GM23338 (cell line): ENCODE measurements around the gene BNIP3. TPM values are rescaled to one million over a fixed set of nuclear protein-coding genes. Genes with fewer than 3 reads are reported as not detected.
A peak's percentile ranks its signal among the peaks of the same experiment; 100 is the strongest.

ENCODE experiments used
- ATAC-seq: fragments of 200-7000 bp; cut with Tn5 transposase; 3 replicates; pipeline ENCODE4 v1.9.1; 2020
- DNase-seq: peaks from one replicate; pipeline ENCODE4 v3.0.0-alpha.2; 2015; ENCODE audit warnings: low spot score
- H2AFZ ChIP-seq: fragments of 200-600 bp; sonication (generic); 2 replicates; pipeline ENCODE4 v1.8.0; 2016; ENCODE audit warnings: antibody characterized with exemption, mild to moderate bottlenecking, moderate library complexity
- H3F3A ChIP-seq: fragments of 200-600 bp; sonication (generic); replicated peaks from 2 replicates; pipeline ENCODE4 v1.8.0; 2017; ENCODE audit warnings: antibody characterized with exemption, mixed run types, low read depth
- H3K27ac ChIP-seq: fragments of 200-600 bp; sonication (generic); 2 replicates; pipeline ENCODE4 v1.6.1; 2016; ENCODE audit warnings: low read depth
- H3K27me3 ChIP-seq: fragments of 200-600 bp; sonication (generic); 2 replicates; pipeline ENCODE4 v1.8.0; 2016; ENCODE audit warnings: mild to moderate bottlenecking, mixed run types, moderate library complexity; ENCODE audit not compliant: insufficient read depth
- H3K36me3 ChIP-seq: fragments of 200-600 bp; sonication (generic); 2 replicates; pipeline ENCODE4 v1.8.0; 2016; ENCODE audit warnings: mild to moderate bottlenecking; ENCODE audit not compliant: insufficient read depth
- H3K4me1 ChIP-seq: fragments of 200-600 bp; sonication (generic); 2 replicates; pipeline ENCODE4 v1.8.0; 2016; ENCODE audit warnings: mild to moderate bottlenecking, moderate library complexity; ENCODE audit not compliant: insufficient read depth
- H3K4me2 ChIP-seq: fragments of 200-600 bp; sonication (generic); 2 replicates; pipeline ENCODE4 v1.7.1; 2017; ENCODE audit warnings: mixed run types
- H3K4me3 ChIP-seq: fragments of 200-600 bp; sonication (generic); 2 replicates; pipeline ENCODE4 v1.6.1; 2016; ENCODE audit warnings: mixed run types
- H3K79me2 ChIP-seq: fragments of 200-600 bp; sonication (generic); replicated peaks from 2 replicates; pipeline ENCODE4 v1.8.0; 2017; ENCODE audit warnings: mild to moderate bottlenecking; ENCODE audit not compliant: insufficient read depth
- H3K9me2 ChIP-seq: fragments of 200-600 bp; sonication (generic); 2 replicates; pipeline ENCODE4 v1.8.0; 2017; ENCODE audit not compliant: insufficient read depth
- H4K20me1 ChIP-seq: fragments of 200-600 bp; sonication (generic); replicated peaks from 2 replicates; pipeline ENCODE4 v1.8.0; 2017; ENCODE audit warnings: mild to moderate bottlenecking; ENCODE audit not compliant: insufficient read depth
- H3K27ac Mint-ChIP-seq: 2 replicates; pipeline ENCODE4 v1.8.0; 2020; ENCODE audit warnings: inconsistent platforms, mild to moderate bottlenecking, moderate library complexity, mixed read lengths
- H3K27me3 Mint-ChIP-seq: 3 replicates; pipeline ENCODE4 v1.8.0; 2022; ENCODE audit warnings: low read depth, mild to moderate bottlenecking, moderate library complexity, mixed read lengths, inconsistent platforms; ENCODE audit not compliant: insufficient read depth, poor library complexity
- H3K36me3 Mint-ChIP-seq: 3 replicates; pipeline ENCODE4 v1.8.0; 2021; ENCODE audit warnings: low read depth, mild to moderate bottlenecking, inconsistent platforms, moderate library complexity, mixed read lengths
- H3K4me1 Mint-ChIP-seq: 3 replicates; pipeline ENCODE4 v1.8.0; 2020; ENCODE audit warnings: mild to moderate bottlenecking, inconsistent platforms, mixed read lengths
- H3K4me3 Mint-ChIP-seq: 3 replicates; pipeline ENCODE4 v1.8.0; 2021; ENCODE audit warnings: moderate library complexity, mild to moderate bottlenecking, inconsistent platforms, mixed read lengths
- H3K9me3 Mint-ChIP-seq: 3 replicates; pipeline ENCODE4 v1.8.0; 2020; ENCODE audit warnings: moderate library complexity, mild to moderate bottlenecking, inconsistent platforms, mixed read lengths
- ETS1 ChIP-seq: IDR thresholded peaks from 2 replicates; pipeline ENCODE4 v1.6.1; 2016; ENCODE audit warnings: antibody characterized with exemption
- EZH2phosphoT487 ChIP-seq: fragments of 200-600 bp; sonication (generic); IDR thresholded peaks from one replicate; pipeline ENCODE4 v1.8.1; 2018; ENCODE audit warnings: antibody characterized with exemption; ENCODE audit not compliant: unreplicated experiment
- JUNB ChIP-seq: IDR thresholded peaks from one replicate; pipeline ENCODE4 v1.6.1; 2016; ENCODE audit warnings: antibody characterized with exemption; ENCODE audit not compliant: unreplicated experiment
- NANOG ChIP-seq: IDR thresholded peaks from 2 replicates; pipeline ENCODE4 v1.6.1; 2016; ENCODE audit warnings: antibody characterized with exemption, borderline replicate concordance
- POLR2AphosphoS5 ChIP-seq: IDR thresholded peaks from 2 replicates; pipeline ENCODE4 v1.6.1; 2016; ENCODE audit warnings: antibody characterized with exemption, low read depth
- REST ChIP-seq: IDR thresholded peaks from one replicate; pipeline ENCODE4 v1.6.1; 2018; ENCODE audit warnings: antibody characterized with exemption; ENCODE audit not compliant: unreplicated experiment
- ZNF114 ChIP-seq: fragments of 250-450 bp; sonication (Bioruptor Pico); IDR thresholded peaks from 2 replicates; pipeline ENCODE4 v1.5.0; 2020; ENCODE audit warnings: mild to moderate bottlenecking, moderate library complexity
- polyA plus RNA-seq: library from polyadenylated mRNA; unstranded; fragments of >200 nt; fragmentation: Nextera tagmentation; extraction: Ambion mirVana; gene quantifications from 2 replicates; pipeline ENCODE4 v1.2.1, GENCODE V29; 2016
- total RNA-seq: library from RNA; depleted of rRNA; stranded (reverse); fragments of >200 nt; shearing (Covaris generic); gene quantifications from 2 replicates; pipeline ENCODE4 v1.2.3, GENCODE V29; 2014
- TF ChIP-seq, protein P1 (sequence below), 2 experiments: fragments of 200-600 bp in 1 of 2; sonication (generic) in 1 of 2; conservative IDR thresholded peaks; 2 replicates each; pipeline versions ENCODE4 v1.5.1 to v1.6.1; 2016 to 2017; ENCODE audit warnings: antibody characterized with exemption in 2 of 2, low read depth in 2 of 2, mild to moderate bottlenecking in 2 of 2, moderate library complexity in 1 of 2
- TF ChIP-seq, protein P2 (sequence below): fragments of 250-450 bp; sonication (Bioruptor Pico); IDR thresholded peaks from 2 replicates; pipeline ENCODE4 v1.5.0; 2020; ENCODE audit warnings: mild to moderate bottlenecking, moderate library complexity

The BNIP3 gene
- total and polyA plus RNA-seq, 2 experiments from 2014 or later, result 46.3 to 75.0 TPM

DNA sequence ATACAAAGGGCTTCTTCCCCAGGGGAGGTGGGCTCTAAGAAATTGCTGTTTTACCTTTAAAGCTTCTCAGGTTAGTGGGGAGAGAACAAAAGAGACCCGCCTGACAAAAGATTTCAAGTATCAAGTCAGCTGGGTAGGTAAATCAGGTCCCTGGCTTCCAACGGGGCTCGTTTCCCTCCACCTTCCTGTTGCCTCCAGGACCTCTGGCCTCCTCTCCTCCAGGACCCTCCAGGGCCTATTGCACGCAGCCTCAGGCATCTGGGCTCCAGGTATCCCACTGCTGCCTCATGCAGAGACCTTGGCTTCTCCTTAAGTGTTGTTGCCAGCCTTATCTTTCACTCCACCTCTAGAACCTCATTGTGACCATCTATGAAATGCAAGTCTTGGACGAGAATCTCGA, 2.9 kb downstream of the BNIP3 start:
- peaks cover 45% of the 10 kb centered on the region for H3K79me2 ChIP-seq
- H3K36me3 ChIP-seq, result no peaks in the 10 kb centered on the region
- peak; percentile 17 for ATAC-seq
- H3K27me3 ChIP-seq, result peaks cover 43% of the 10 kb centered on the region
- peak overlapping the region; percentile 69 for H3K4me2 ChIP-seq
- H3K9me2 ChIP-seq, result no peaks in the 10 kb centered on the region
- DNase-seq, result peak; percentile 48
- no peak overlapping the region for H3K27ac ChIP-seq
- Mint-ChIP-seq H3K36me3 (peaks cover 19% of the 10 kb centered on the region), H3K4me3 (peak overlapping the region; percentile 63), H3K27ac (no peak overlapping the region), H3K4me1 (peaks cover 32% of the 10 kb centered on the region), H3K27me3 (peaks cover 28% of the 10 kb centered on the region), H3K9me3 (0 out of 3 replicates have a peak, but pooled peaks cover 3% of the 10 kb centered on the region)
- H3K4me1 ChIP-seq, result peaks cover 33% of the 10 kb centered on the region
- TF ChIP-seq POLR2AphosphoS5 (no peak), ETS1 (no peak), NANOG (no peak), JUNB (no peak), ZNF114 (CRISPR knock-in tag) (no peak)
- TF ChIP-seq, protein P1, sequence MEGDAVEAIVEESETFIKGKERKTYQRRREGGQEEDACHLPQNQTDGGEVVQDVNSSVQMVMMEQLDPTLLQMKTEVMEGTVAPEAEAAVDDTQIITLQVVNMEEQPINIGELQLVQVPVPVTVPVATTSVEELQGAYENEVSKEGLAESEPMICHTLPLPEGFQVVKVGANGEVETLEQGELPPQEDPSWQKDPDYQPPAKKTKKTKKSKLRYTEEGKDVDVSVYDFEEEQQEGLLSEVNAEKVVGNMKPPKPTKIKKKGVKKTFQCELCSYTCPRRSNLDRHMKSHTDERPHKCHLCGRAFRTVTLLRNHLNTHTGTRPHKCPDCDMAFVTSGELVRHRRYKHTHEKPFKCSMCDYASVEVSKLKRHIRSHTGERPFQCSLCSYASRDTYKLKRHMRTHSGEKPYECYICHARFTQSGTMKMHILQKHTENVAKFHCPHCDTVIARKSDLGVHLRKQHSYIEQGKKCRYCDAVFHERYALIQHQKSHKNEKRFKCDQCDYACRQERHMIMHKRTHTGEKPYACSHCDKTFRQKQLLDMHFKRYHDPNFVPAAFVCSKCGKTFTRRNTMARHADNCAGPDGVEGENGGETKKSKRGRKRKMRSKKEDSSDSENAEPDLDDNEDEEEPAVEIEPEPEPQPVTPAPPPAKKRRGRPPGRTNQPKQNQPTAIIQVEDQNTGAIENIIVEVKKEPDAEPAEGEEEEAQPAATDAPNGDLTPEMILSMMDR (conservative IDR thresholded peaks at IDR 0.05; ENCODE audit: low read depth in 2 of 2), result no peak
- no peak overlapping the region for H2AFZ ChIP-seq
- peaks cover 35% of the 10 kb centered on the region for H4K20me1 ChIP-seq
- no peaks in the 10 kb centered on the region; the same call in 1 of the 2 replicates for H3F3A ChIP-seq
- 0 out of 2 replicates have a peak overlapping the region, but pooled peaks have one; percentile 49 for H3K4me3 ChIP-seq

DNA sequence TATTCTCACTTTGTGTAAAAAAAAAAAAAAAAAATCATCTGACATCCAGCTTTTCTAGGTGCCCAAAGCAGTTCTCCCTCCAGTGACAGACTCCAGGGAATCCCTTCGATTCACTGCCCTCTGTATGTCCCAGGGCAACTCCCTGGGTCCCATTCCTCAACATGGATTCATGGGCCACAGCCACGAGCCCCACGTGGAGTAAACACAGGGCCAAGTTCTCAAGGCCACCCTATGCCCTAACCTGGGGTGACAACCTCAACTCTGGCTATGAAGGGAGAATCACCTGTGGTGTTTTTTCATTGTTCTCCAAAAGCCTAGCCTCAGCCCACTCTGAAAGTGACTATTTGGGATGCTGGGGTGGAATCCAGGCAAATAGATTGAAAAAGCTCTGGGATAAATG, 3.4 kb downstream of the BNIP3 start:
- peaks cover 18% of the 10 kb centered on the region for H3K36me3 Mint-ChIP-seq
- Histone ChIP-seq H3K27ac (no peak overlapping the region), H3K9me2 (no peaks in the 10 kb centered on the region), H4K20me1 (peaks cover 32% of the 10 kb centered on the region), H3K36me3 (no peaks in the 10 kb centered on the region), H3K4me2 (peak overlapping the region; percentile 69), H3F3A (no peaks in the 10 kb centered on the region; the same call in 1 of the 2 replicates), H2AFZ (no peak overlapping the region), H3K4me1 (peaks cover 33% of the 10 kb centered on the region), H3K79me2 (peaks cover 50% of the 10 kb centered on the region), H3K27me3 (peaks cover 38% of the 10 kb centered on the region), H3K4me3 (no peak overlapping the region; the same call in 1 of the 2 replicates)
- no peak for ATAC-seq
- 0 out of 3 replicates have a peak, but pooled peaks cover 3% of the 10 kb centered on the region for H3K9me3 Mint-ChIP-seq
- no peak overlapping the region for H3K27ac Mint-ChIP-seq
- H3K4me3 Mint-ChIP-seq, result no peak overlapping the region
- H3K4me1 Mint-ChIP-seq, result peaks cover 32% of the 10 kb centered on the region
- H3K27me3 Mint-ChIP-seq, result peaks cover 24% of the 10 kb centered on the region
- DNase-seq, result no peak
- TF ChIP-seq POLR2AphosphoS5, result no peak
- no peak for TF ChIP-seq EZH2phosphoT487
- TF ChIP-seq, protein P2, sequence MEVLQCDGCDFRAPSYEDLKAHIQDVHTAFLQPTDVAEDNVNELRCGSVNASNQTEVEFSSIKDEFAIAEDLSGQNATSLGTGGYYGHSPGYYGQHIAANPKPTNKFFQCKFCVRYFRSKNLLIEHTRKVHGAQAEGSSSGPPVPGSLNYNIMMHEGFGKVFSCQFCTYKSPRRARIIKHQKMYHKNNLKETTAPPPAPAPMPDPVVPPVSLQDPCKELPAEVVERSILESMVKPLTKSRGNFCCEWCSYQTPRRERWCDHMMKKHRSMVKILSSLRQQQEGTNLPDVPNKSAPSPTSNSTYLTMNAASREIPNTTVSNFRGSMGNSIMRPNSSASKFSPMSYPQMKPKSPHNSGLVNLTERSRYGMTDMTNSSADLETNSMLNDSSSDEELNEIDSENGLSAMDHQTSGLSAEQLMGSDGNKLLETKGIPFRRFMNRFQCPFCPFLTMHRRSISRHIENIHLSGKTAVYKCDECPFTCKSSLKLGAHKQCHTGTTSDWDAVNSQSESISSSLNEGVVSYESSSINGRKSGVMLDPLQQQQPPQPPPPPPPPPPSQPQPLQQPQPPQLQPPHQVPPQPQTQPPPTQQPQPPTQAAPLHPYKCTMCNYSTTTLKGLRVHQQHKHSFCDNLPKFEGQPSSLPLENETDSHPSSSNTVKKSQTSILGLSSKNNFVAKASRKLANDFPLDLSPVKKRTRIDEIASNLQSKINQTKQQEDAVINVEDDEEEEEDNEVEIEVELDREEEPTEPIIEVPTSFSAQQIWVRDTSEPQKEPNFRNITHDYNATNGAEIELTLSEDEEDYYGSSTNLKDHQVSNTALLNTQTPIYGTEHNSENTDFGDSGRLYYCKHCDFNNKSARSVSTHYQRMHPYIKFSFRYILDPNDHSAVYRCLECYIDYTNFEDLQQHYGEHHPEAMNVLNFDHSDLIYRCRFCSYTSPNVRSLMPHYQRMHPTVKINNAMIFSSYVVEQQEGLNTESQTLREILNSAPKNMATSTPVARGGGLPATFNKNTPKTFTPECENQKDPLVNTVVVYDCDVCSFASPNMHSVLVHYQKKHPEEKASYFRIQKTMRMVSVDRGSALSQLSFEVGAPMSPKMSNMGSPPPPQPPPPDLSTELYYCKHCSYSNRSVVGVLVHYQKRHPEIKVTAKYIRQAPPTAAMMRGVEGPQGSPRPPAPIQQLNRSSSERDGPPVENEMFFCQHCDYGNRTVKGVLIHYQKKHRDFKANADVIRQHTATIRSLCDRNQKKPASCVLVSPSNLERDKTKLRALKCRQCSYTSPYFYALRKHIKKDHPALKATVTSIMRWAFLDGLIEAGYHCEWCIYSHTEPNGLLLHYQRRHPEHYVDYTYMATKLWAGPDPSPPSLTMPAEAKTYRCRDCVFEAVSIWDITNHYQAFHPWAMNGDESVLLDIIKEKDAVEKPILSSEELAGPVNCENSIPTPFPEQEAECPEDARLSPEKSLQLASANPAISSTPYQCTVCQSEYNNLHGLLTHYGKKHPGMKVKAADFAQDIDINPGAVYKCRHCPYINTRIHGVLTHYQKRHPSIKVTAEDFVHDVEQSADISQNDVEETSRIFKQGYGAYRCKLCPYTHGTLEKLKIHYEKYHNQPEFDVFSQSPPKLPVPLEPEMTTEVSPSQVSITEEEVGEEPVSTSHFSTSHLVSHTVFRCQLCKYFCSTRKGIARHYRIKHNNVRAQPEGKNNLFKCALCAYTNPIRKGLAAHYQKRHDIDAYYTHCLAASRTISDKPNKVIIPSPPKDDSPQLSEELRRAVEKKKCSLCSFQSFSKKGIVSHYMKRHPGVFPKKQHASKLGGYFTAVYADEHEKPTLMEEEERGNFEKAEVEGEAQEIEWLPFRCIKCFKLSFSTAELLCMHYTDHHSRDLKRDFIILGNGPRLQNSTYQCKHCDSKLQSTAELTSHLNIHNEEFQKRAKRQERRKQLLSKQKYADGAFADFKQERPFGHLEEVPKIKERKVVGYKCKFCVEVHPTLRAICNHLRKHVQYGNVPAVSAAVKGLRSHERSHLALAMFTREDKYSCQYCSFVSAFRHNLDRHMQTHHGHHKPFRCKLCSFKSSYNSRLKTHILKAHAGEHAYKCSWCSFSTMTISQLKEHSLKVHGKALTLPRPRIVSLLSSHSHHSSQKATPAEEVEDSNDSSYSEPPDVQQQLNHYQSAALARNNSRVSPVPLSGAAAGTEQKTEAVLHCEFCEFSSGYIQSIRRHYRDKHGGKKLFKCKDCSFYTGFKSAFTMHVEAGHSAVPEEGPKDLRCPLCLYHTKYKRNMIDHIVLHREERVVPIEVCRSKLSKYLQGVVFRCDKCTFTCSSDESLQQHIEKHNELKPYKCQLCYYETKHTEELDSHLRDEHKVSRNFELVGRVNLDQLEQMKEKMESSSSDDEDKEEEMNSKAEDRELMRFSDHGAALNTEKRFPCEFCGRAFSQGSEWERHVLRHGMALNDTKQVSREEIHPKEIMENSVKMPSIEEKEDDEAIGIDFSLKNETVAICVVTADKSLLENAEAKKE (CRISPR knock-in tag), result no peak
- TF ChIP-seq REST, result no peak
